Type B pancreatic cell (in vitro differentiated cells): ENCODE data around the gene ARMS2. TPM values are rescaled to one million over a fixed set of nuclear protein-coding genes. Genes with fewer than 3 reads are reported as not detected.

Experiments used
- DNase-seq: peaks from one replicate; pipeline ENCODE4 v3.0.0; 2021; ENCODE audit warnings: mixed read lengths; ENCODE audit not compliant: unreplicated experiment; ENCODE audit errors: extremely low spot score
- H3K27ac Mint-ChIP-seq: 2 replicates; pipeline ENCODE4 v1.8.0; 2021; ENCODE audit warnings: mild to moderate bottlenecking, mixed read lengths
- H3K27me3 Mint-ChIP-seq: 2 replicates; pipeline ENCODE4 v1.8.0; 2021; ENCODE audit warnings: mixed read lengths
- H3K36me3 Mint-ChIP-seq: 2 replicates; pipeline ENCODE4 v1.8.0; 2021; ENCODE audit warnings: mixed read lengths
- H3K4me1 Mint-ChIP-seq: one replicate; pipeline ENCODE4 v1.8.0; 2021; ENCODE audit warnings: mixed read lengths; ENCODE audit not compliant: unreplicated experiment
- H3K4me3 Mint-ChIP-seq: 2 replicates; pipeline ENCODE4 v1.8.0; 2021; ENCODE audit warnings: mild to moderate bottlenecking, mixed read lengths
- H3K9me3 Mint-ChIP-seq: 2 replicates; pipeline ENCODE4 v1.8.0; 2021; ENCODE audit warnings: mixed read lengths
- total RNA-seq: library from RNA; stranded (reverse); gene quantifications from 2 replicates; pipeline ENCODE4 v1.2.1, GENCODE V29; 2021; ENCODE audit warnings: low replicate concordance
- TF ChIP-seq, protein P1 (sequence below): fragments of 200-600 bp; sonication (generic); conservative IDR thresholded peaks from 2 replicates; pipeline ENCODE4 v1.5.0; 2021; ENCODE audit warnings: antibody characterized with exemption, mild to moderate bottlenecking

The ARMS2 gene
- total RNA-seq, 1 donor from 2014 or later: not detected

DNA sequence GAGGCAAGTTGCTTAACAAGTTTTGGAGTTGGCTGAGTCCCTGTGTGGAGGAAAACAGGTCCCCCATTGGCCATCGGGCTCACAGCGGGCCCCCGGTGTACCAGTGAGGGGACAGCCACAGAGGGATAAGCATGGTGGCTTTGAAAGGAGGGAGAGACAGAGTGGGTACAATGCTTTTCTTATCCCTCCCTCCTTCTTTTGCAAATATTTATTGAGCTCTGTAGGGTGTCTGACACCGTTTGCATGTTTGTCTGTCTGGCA, 9.7 kb downstream of the ARMS2 start:
- Mint-ChIP-seq H3K9me3 (no peaks in the 10 kb centered on the region), H3K36me3 (no peaks in the 10 kb centered on the region), H3K4me1 (peaks cover 5% of the 10 kb centered on the region), H3K27me3 (peaks cover 82% of the 10 kb centered on the region), H3K4me3 (no peak overlapping the region), H3K27ac (no peak overlapping the region)
- TF ChIP-seq, protein P1, sequence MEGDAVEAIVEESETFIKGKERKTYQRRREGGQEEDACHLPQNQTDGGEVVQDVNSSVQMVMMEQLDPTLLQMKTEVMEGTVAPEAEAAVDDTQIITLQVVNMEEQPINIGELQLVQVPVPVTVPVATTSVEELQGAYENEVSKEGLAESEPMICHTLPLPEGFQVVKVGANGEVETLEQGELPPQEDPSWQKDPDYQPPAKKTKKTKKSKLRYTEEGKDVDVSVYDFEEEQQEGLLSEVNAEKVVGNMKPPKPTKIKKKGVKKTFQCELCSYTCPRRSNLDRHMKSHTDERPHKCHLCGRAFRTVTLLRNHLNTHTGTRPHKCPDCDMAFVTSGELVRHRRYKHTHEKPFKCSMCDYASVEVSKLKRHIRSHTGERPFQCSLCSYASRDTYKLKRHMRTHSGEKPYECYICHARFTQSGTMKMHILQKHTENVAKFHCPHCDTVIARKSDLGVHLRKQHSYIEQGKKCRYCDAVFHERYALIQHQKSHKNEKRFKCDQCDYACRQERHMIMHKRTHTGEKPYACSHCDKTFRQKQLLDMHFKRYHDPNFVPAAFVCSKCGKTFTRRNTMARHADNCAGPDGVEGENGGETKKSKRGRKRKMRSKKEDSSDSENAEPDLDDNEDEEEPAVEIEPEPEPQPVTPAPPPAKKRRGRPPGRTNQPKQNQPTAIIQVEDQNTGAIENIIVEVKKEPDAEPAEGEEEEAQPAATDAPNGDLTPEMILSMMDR: no peak
- DNase-seq: no peak

DNA sequence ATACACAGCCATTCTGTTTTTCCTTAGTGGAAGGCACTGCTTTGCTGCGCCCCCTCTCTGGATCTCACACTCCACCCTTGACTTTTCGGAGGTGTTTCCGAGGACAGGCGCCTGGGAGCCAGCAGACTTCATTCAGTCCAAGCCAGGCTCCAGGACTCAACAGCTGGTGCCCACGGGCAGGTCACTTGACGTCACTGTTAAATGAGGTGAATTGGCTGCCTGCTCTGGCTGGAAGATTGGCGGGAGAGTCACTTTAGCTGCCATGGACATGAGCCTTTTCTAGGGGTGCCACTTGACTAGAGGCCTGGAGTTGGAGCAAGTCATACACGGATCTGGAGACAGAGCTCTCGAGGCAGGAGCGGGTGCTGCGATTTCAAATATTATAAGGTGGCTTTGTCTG, 10.1 kb downstream of the ARMS2 start:
- no peak overlapping the region for H3K4me3 Mint-ChIP-seq
- TF ChIP-seq, protein P1: no peak
- H3K4me1 Mint-ChIP-seq: peaks cover 5% of the 10 kb centered on the region
- H3K9me3 Mint-ChIP-seq: no peaks in the 10 kb centered on the region
- no peaks in the 10 kb centered on the region for H3K36me3 Mint-ChIP-seq
- no peak overlapping the region for H3K27ac Mint-ChIP-seq
- no peak for DNase-seq
- H3K27me3 Mint-ChIP-seq: peaks cover 80% of the 10 kb centered on the region

DNA sequence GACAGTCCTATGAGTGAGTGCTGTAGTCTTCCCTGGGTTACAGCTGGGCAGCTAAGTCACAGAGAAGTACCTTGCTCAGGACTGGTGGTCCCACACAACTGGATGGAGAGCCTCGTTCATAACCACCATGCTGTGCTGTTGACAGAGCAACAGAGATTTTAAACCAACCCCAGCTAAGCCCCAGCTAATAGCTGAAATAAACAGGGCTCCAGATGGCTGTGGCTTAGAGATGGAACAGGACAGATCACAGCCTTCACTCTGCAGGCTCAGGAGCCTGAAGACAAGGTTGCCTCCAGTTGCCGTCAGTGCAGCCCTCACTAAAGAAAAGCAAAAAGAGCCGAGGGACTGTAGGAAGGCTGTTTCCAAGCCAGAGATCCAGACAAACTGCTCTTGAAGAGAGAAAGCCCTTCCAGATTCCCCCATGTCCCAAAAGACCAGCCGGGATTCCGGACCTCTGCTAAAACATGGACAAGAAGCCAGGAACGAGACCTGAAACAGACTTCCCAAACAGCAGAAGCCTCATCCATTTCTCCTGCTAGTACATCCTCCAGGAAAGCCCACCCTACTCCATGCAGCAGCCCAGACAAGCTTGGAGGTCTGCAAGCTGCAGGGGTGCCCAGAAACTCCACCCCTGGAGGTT, 11.1 kb downstream of the ARMS2 start:
- Mint-ChIP-seq H3K4me3 (no peak overlapping the region), H3K9me3 (no peaks in the 10 kb centered on the region), H3K27me3 (peaks cover 78% of the 10 kb centered on the region), H3K27ac (no peak overlapping the region), H3K36me3 (no peaks in the 10 kb centered on the region), H3K4me1 (peaks cover 5% of the 10 kb centered on the region)
- no peak for DNase-seq
- TF ChIP-seq, protein P1: no peak

DNA sequence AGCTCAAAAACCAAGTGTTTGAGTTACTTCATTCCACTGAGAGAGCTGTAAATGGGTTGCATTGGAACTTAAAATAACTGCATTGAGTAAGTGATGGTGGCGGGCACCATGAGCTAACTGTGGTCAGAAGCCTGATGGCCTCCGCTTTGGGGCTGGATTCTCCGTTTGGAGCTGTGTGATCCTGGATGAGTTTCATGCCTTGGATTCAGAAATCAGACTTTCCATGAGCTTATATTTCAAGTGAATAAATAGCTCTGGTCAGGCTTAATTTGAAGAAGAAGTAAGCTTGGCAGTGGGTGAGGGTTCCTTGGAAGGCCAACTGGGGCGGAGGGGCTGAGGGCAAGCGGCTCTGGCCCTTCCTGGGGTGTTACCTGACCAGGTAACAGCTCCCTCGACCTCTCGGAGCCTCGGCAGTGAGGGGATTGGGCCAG, 12.5 kb downstream of the ARMS2 start:
- no peak for DNase-seq
- Mint-ChIP-seq H3K36me3 (no peaks in the 10 kb centered on the region), H3K9me3 (no peaks in the 10 kb centered on the region), H3K27me3 (peaks cover 74% of the 10 kb centered on the region), H3K4me3 (no peak overlapping the region), H3K27ac (no peak overlapping the region), H3K4me1 (peaks cover 5% of the 10 kb centered on the region)
- TF ChIP-seq, protein P1: no peak

DNA sequence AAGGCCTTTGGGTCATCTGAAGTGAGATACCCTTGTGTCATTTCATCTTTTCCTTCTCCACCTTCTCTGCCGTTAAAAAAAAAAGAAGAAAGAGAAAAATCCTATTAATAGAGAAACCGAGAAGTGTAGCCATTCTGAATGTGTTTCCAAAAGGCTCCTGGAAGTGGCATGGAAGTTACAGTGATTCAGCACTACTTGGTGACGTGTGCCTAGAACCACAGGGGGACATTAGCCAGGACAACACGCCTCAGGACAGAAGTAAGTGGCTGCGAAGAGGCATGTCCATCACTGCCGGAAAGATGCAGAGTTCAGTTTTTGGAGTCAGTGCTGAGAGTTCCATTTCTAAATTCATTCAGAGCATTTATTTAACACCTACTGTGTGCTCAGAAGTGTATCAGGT, 13.2 kb downstream of the ARMS2 start:
- H3K9me3 Mint-ChIP-seq: no peaks in the 10 kb centered on the region
- no peak overlapping the region for H3K4me3 Mint-ChIP-seq
- TF ChIP-seq, protein P1: no peak
- H3K27me3 Mint-ChIP-seq: peaks cover 69% of the 10 kb centered on the region
- DNase-seq: no peak
- peaks cover 5% of the 10 kb centered on the region for H3K4me1 Mint-ChIP-seq
- H3K36me3 Mint-ChIP-seq: no peaks in the 10 kb centered on the region
- H3K27ac Mint-ChIP-seq: no peak overlapping the region
